ENCODE measurements around the gene ZNF860.
"Not testable (repeated sequence)": the region's sequence is repeated elsewhere in the genome, so short reads cannot be mapped to it uniquely, and the experiment has no call there.

- not testable (repeated sequence) for TF ChIP-seq POLR2AphosphoS5 (IDR thresholded peaks at IDR 0.05); POLR2A (IDR thresholded peaks at IDR 0.05; ENCODE audit: low read depth)
These were observed 29.1 kb downstream of the ZNF860 start for GRCh38 chr3:32010699-32011098.

All from esophagus muscularis mucosa (tissue), 2 donors.